ENCODE measurements around the gene RASGRF1. TPM values are rescaled to one million over a fixed set of nuclear protein-coding genes. Genes with fewer than 3 reads are reported as not detected.

Gene RASGRF1
- total RNA-seq, 2 experiments from 2014 or later = 3.0 to 4.5 TPM

GRCh38 chr15:78923480-78924360 lies 166.9 kb downstream of the RASGRF1 start:
- BruUV-seq (replicated peaks) = no TSS peak
- Histone ChIP-seq H4K20me1 (ENCODE audit: insufficient read depth, low read length) (no peaks in the 10 kb centered on the region), H3K4me3 (ENCODE audit: low read depth, low read length, poor library complexity, severe bottlenecking) (no peak overlapping the region), H3K27ac (ENCODE audit: low read depth, low read length, poor library complexity, severe bottlenecking) (no peak overlapping the region), H3K9me2 (ENCODE audit: insufficient read depth, low read length) (no peaks in the 10 kb centered on the region), H3K4me2 (ENCODE audit: low read length) (no peak overlapping the region), H3K36me3 (ENCODE audit: insufficient read depth, low read length) (peaks cover 40% of the 10 kb centered on the region), H3K9me3 (ENCODE audit: low read length) (no peaks in the 10 kb centered on the region), H3K79me2 (ENCODE audit: insufficient read depth, low read depth, low read length) (no peaks in the 10 kb centered on the region), H2AFZ (ENCODE audit: low read length) (no peak overlapping the region), H3K4me1 (ENCODE audit: insufficient read depth, low read length, poor library complexity, severe bottlenecking) (no peaks in the 10 kb centered on the region)
- TF ChIP-seq, protein P1, sequence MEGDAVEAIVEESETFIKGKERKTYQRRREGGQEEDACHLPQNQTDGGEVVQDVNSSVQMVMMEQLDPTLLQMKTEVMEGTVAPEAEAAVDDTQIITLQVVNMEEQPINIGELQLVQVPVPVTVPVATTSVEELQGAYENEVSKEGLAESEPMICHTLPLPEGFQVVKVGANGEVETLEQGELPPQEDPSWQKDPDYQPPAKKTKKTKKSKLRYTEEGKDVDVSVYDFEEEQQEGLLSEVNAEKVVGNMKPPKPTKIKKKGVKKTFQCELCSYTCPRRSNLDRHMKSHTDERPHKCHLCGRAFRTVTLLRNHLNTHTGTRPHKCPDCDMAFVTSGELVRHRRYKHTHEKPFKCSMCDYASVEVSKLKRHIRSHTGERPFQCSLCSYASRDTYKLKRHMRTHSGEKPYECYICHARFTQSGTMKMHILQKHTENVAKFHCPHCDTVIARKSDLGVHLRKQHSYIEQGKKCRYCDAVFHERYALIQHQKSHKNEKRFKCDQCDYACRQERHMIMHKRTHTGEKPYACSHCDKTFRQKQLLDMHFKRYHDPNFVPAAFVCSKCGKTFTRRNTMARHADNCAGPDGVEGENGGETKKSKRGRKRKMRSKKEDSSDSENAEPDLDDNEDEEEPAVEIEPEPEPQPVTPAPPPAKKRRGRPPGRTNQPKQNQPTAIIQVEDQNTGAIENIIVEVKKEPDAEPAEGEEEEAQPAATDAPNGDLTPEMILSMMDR (conservative IDR thresholded peaks at IDR 0.05; ENCODE audit: low read length) = no peak
- TF ChIP-seq EZH2phosphoT487 (IDR thresholded peaks at IDR 0.05; ENCODE audit: borderline replicate concordance, low read depth, low read length) = no peak
- intact Hi-C loops (cut with micrococcal nuclease; ENCODE audit: unreplicated experiment) = no loop called here
- ChIA-PET POLR2A (no interaction called here), CTCF (ENCODE audit: unreplicated experiment) (no interaction called here)
- DNase-seq (ENCODE audit: low spot score) = no peak

DNA sequence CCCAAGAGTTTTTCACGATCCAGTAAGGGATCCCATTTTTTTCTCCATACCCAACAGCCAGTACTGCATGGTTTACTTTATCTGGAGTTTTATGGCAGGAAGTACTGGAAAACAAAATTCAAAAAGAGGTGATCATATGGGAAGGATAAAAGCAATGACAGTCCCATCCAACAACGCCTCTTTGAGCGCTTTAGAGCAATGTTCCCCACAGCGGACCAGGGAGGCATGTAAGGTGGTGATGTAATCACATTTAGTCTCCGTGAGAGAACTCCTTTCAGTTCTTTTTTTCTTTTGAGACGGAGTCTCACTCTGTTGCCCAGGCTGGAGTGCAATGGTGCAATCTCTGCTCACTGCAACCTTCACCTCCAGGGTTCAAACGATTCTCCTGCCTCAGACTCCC lies 167.6 kb downstream of the RASGRF1 start:
- Histone ChIP-seq H3K4me2 (ENCODE audit: low read length) (no peak overlapping the region), H3K4me1 (ENCODE audit: insufficient read depth, low read length, poor library complexity, severe bottlenecking) (no peaks in the 10 kb centered on the region), H2AFZ (ENCODE audit: low read length) (no peak overlapping the region), H3K79me2 (ENCODE audit: insufficient read depth, low read depth, low read length) (no peaks in the 10 kb centered on the region), H3K4me3 (ENCODE audit: low read depth, low read length, poor library complexity, severe bottlenecking) (no peak overlapping the region), H4K20me1 (ENCODE audit: insufficient read depth, low read length) (no peaks in the 10 kb centered on the region), H3K36me3 (ENCODE audit: insufficient read depth, low read length) (peaks cover 46% of the 10 kb centered on the region), H3K9me3 (ENCODE audit: low read length) (no peaks in the 10 kb centered on the region), H3K9me2 (ENCODE audit: insufficient read depth, low read length) (no peaks in the 10 kb centered on the region), H3K27ac (ENCODE audit: low read depth, low read length, poor library complexity, severe bottlenecking) (no peak overlapping the region)
- POLR2A ChIA-PET = interaction anchor here (0.6 kb wide), 1 partner anchor 1315 kb away, joined by 5 read pairs; no protein-coding TSS in a partner anchor
- CTCF ChIA-PET (ENCODE audit: unreplicated experiment) = no interaction called here
- intact Hi-C loops (cut with micrococcal nuclease; ENCODE audit: unreplicated experiment) = no loop called here
- DNase-seq (ENCODE audit: low spot score) = no peak
- no TSS peak for BruUV-seq (replicated peaks)
- no peak for TF ChIP-seq EZH2phosphoT487 (IDR thresholded peaks at IDR 0.05; ENCODE audit: borderline replicate concordance, low read depth, low read length)
- TF ChIP-seq, protein P1 (conservative IDR thresholded peaks at IDR 0.05; ENCODE audit: low read length) = no peak

DNA sequence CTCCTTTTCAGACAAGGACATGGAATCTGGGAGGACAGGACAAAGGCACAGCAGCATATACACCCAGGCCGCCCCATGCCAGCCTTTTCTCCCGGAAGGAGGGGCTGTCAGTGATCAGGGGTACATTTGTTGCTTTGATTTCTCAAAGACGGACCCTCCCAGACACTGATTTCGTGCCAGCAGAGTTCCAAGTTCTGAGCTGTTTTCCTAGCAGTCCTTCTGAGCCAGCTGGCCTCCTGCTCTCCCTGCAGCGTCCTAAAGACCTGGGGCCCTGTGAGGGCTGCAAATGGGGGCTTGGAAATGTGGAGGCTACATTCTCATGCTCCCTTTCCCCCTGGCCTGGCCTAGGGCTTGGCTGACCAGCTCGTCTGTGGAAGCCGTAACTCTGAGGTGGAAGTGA lies 168.1 kb downstream of the RASGRF1 start:
- POLR2A ChIA-PET = interaction anchor here (0.6 kb wide), 1 partner anchor 1316 kb away, joined by 5 read pairs; no protein-coding TSS in a partner anchor
- no peaks in the 10 kb centered on the region for H3K9me3 ChIP-seq (ENCODE audit: low read length)
- no peaks in the 10 kb centered on the region for H3K4me1 ChIP-seq (ENCODE audit: insufficient read depth, low read length, poor library complexity, severe bottlenecking)
- H3K27ac ChIP-seq (ENCODE audit: low read depth, low read length, poor library complexity, severe bottlenecking) = no peak overlapping the region
- BruUV-seq (replicated peaks) = no TSS peak
- intact Hi-C loops (cut with micrococcal nuclease; ENCODE audit: unreplicated experiment) = no loop called here
- H3K79me2 ChIP-seq (ENCODE audit: insufficient read depth, low read depth, low read length) = no peaks in the 10 kb centered on the region
- peaks cover 51% of the 10 kb centered on the region for H3K36me3 ChIP-seq (ENCODE audit: insufficient read depth, low read length)
- no peaks in the 10 kb centered on the region for H3K9me2 ChIP-seq (ENCODE audit: insufficient read depth, low read length)
- no peak overlapping the region for H2AFZ ChIP-seq (ENCODE audit: low read length)
- DNase-seq (ENCODE audit: low spot score) = no peak
- H3K4me3 ChIP-seq (ENCODE audit: low read depth, low read length, poor library complexity, severe bottlenecking) = no peak overlapping the region
- TF ChIP-seq, protein P1 (conservative IDR thresholded peaks at IDR 0.05; ENCODE audit: low read length) = no peak
- TF ChIP-seq EZH2phosphoT487 (IDR thresholded peaks at IDR 0.05; ENCODE audit: borderline replicate concordance, low read depth, low read length) = no peak
- no peaks in the 10 kb centered on the region for H4K20me1 ChIP-seq (ENCODE audit: insufficient read depth, low read length)
- CTCF ChIA-PET (ENCODE audit: unreplicated experiment) = no interaction called here
- H3K4me2 ChIP-seq (ENCODE audit: low read length) = no peak overlapping the region

Data from OCI-LY7 (cell line).